K562 treated with DMSO at 1 percent for 48 hours (cell line): ENCODE data around the gene OTOP2. TPM values are rescaled to one million over a fixed set of nuclear protein-coding genes. Genes with fewer than 3 reads are reported as not detected.

Experiments used
- total RNA-seq: library from RNA; unstranded; fragments of 300-600 nt; gene quantifications from 2 replicates; pipeline ENCODE4 v1.2.3, GENCODE V29; 2022; ENCODE audit warnings: low replicate concordance; ENCODE audit errors: extremely low read depth

OTOP2 gene
- not detected in 2 replicates for total RNA-seq

GRCh38 chr17:74924250-74924948, at the start of gene OTOP2:
OTOP2 (plus strand) TSS chr17:74924273; CDS start chr17:74924633, 360 bp downstream.

GRCh38 chr17:74892974-74893911, 30.8 kb upstream of the OTOP2 start, which contains the start of gene FADS6:
FADS6 (minus strand) TSS chr17:74893633; CDS start chr17:74893595, 38 bp downstream.

GRCh38 chr17:74922694-74923537, 1.2 kb upstream of the OTOP2 start, which contains the start of gene USH1G:
USH1G (minus strand) TSS chr17:74923255; CDS start chr17:74923073, 182 bp downstream.

GRCh38 chr17:74935585-74936469, 11.8 kb downstream of the OTOP2 start, which contains the start of gene OTOP3:
OTOP3 (plus strand) TSS chr17:74935898; CDS start chr17:74935922, 24 bp downstream.

GRCh38 chr17:74972107-74972972, 48.3 kb downstream of the OTOP2 start, which contains the start of gene HID1:
HID1 (minus strand) TSS chr17:74972759; CDS start chr17:74972656, 103 bp downstream.

Other genes starting within 250 kb of the OTOP2 start
- gene CD300LF, start 211.3 kb upstream of the OTOP2 start, total RNA-seq, result not detected in 2 replicates
- gene RAB37, start 187.0 kb upstream of the OTOP2 start, total RNA-seq, result not detected in 2 replicates
- not detected in 2 replicates for gene NHERF1, start 175.6 kb upstream of the OTOP2 start, total RNA-seq
- not detected in 2 replicates for gene NAT9, start 147.9 kb upstream of the OTOP2 start, total RNA-seq
- not detected in 2 replicates for gene GRIN2C, start 64.4 kb upstream of the OTOP2 start, total RNA-seq
- not detected in 2 replicates for gene FDXR, start 51.3 kb upstream of the OTOP2 start, total RNA-seq
- gene FADS6, start 30.6 kb upstream of the OTOP2 start, total RNA-seq, result not detected in 2 replicates
- gene USH1G, start 1.0 kb upstream of the OTOP2 start, total RNA-seq, result not detected in 2 replicates
- gene OTOP3, start 11.6 kb downstream of the OTOP2 start, total RNA-seq, result not detected in 2 replicates
- not detected in 2 replicates for gene HID1, start 48.5 kb downstream of the OTOP2 start, total RNA-seq
- gene CDR2L, start 63.4 kb downstream of the OTOP2 start, total RNA-seq, result not detected in 2 replicates
- not detected in 2 replicates for gene MRPL58, start 88.4 kb downstream of the OTOP2 start, total RNA-seq
- gene ATP5PD, start 122.7 kb downstream of the OTOP2 start, total RNA-seq, result not detected in 2 replicates
- not detected in 2 replicates for gene KCTD2, start 123.0 kb downstream of the OTOP2 start, total RNA-seq
- not detected in 2 replicates for gene SLC16A5, start 163.7 kb downstream of the OTOP2 start, total RNA-seq
- not detected in 2 replicates for gene ARMC7, start 185.7 kb downstream of the OTOP2 start, total RNA-seq
- gene NT5C, start 207.5 kb downstream of the OTOP2 start, total RNA-seq, result not detected in 2 replicates
- gene JPT1, start 230.2 kb downstream of the OTOP2 start, total RNA-seq, result not detected in 2 replicates